Stimulated activated CD4-positive, alpha-beta T cell treated with anti-CD3 and anti-CD28 coated beads, Interleukin-4, amount 100 ng/mL, for 48 hours (primary cell): ENCODE data around the gene PHF1.
"Not testable (repeated sequence)": the region's sequence is repeated elsewhere in the genome, so short reads cannot be mapped to it uniquely, and the experiment has no call there.

Experiments used
- DNase-seq, 2 donors: peaks; one replicate each; pipeline ENCODE4 v3.0.0-alpha.2; 2020; ENCODE audit warnings: low read depth in 2 of 2

PHF1 gene

DNA sequence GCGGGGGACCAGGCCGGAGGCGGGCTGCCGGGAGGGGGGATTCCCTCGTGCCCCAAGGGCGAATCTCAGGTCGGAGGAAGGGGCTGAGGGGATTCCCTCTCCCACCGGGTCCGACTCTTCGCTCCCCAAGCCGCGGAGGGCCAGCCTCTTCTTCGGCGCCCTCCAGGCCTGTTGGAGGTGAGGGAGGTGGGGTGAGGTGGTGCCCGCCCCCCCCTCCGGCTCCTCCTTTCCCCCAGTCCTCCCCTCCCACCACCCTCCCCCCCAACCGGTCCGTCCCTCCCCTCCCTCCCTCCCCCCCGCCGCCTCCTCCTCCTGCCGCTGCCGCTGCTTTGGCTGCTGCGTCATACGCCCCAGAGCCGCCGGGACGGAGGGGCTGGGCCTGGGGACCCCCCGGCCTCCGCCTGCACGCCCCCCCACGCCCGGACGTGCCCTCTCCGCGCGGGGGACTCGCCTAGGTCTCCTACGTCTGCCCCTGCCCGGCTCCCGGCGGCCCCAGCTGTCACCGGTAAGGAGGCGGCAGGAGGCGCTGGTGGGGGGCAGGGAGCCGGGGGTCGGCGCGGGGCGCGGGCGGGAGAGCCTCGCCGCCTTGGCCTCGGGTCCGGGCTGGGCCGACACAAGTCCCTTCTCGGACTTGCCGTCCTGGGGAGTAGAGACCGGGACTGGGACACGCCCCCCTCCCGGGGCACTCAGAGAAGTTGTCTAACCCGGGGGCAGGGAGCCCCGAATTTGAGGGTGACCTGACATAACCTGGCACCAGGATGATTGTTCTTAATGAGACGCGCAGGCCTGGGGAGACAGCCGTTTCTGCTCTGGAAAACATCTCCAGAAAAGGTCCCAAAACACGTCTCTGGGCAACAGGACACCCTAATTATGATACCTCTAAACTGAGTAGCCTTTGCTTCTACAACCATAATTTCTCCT lies at the start of gene PHF1:
Gene PHF1 (plus strand): TSS at position 304 of the 921 bp plus-strand sequence. CDS start 1,250 bp downstream, outside the sequence.
- DNase-seq: no peak

DNA sequence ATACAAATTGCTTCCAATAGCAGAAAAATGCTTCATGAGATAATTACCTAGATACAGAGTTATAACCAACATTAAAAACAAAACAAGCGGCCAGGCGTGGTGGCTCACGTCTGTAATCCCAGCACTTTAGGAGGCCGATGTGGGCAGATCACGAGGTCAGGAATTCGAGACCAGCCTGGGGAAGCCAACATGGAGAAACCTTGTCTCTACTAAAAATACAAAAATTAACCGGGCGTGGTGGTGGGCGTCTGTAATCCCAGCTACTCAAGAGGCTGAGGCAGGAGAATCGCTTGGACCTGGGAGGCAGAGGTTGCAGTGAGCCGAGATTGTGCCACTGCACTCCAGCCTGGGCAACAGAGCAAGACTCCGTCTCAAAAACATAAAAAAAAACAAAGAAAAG lies 47.3 kb upstream of the PHF1 start:
- DNase-seq: not testable (repeated sequence)

DNA sequence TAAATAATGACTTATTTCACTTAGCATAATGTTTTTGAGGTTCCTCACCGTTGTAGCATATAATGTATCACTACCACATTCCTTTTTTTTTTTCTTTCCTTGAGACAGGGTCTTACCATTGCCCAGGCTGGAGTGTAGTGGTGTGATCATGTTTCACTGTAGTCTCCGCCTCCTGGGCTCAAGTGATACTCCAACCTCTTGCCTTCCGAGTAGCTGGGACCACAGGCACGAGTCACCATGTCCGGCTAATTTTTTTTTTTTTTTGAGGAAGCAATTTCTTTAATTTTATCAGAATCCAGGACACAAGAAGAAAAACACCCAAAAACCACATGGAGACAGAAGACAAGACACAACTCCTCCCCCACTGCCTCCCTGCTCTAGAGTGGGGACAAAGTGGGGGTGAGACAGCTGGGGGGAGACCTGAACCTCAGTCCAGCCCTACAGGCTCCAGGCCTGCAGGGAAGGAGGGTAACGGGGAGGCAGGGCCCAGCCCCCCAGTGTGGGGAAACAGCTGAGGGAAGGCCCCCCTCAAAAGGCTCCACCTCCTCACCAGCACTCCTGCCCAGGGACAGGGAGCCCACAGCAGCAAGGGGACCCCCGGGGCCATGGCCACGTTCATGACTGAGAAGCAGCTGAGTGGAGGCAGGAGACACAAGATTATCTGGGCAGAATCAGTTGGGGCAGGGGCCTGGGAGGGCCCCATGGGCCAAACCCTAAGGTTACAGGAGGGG lies 46.2 kb upstream of the PHF1 start:
- DNase-seq: not testable (repeated sequence)

DNA sequence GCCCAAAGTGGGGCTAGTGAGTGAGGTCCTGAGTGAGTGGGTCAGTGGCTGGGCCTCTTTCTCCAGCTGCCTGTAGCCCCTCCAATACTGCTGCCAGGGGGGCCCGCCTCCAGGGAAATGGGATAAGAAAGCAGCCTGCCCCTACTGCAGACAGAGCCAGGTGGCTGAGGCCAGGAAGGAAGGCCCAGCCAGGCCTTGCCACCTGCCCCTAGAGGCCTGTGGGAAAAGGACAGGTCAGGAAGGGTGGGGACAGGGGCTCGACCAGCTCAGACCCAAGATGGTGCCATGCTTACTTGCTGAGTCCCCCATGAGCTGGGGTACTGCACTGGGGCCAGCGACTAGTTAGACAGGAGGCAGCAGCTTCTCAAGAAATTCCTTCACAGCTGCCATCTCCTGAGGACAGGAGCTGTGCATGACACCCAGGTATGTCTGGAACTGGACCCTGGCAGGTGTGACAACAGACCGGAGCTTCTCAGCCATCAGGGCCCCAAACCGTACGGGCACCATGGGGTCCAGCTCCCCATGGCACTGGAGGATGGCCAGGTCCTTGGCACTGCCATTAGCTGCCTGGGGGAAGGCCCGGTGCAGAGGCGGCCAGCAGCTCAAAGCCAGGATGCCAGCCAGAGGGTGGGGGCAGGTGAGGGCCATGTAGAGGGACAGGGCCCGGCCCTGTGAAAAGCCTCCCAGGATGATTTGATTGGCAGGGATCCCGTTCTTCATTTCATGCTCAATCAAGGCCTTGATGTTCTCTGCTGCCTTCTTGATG lies 45.4 kb upstream of the PHF1 start:
- not testable (repeated sequence) for DNase-seq

DNA sequence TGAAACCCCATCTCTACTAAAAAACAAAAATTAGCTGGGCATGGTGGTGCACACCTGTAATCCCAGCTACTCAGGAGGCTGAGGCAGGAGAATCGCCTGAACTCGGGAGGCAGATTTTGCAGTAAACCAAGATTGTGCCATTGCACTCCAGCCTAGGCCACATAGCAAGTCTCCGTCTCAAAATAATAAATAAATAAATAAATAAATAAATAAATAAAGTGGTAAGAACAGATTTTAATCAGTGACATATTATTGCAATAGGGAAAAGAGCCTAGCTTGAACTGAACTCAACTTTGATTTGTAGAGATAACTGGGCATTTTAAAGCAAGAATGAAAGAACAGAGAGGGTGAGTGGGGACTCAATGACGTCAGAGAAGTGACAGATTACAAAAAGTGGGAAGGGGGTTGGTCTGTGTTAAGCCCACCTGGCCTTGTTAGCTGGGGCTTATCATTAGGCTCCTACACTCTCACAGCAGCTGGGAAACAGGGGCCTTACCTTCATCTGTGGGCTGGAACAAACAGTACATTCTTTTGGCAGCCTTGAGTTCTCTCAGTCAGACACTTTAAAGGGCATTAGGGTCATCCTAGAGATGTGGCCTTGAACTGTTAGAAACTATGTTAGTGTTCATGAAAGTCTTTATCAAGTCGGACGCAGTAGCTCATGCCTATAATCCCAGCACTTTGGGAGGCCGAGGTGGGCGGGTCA lies 43.7 kb upstream of the PHF1 start:
- no peak for DNase-seq

DNA sequence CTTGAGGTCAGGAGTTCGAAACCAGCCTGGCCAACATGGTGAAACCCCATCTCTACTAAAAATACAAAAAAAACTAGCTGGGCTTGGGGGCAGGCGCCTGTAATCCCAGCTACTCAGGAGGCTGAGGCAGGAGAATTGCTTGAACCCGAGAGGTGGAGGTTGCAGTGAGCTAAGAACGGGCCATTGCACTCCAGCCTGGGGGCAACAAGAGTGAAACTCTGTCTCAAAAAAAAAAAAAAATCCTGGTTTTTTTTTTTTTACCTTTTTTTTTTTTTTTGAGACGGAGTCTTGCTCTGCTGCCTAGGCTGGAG lies 43.1 kb upstream of the PHF1 start:
- DNase-seq: not testable (repeated sequence)

DNA sequence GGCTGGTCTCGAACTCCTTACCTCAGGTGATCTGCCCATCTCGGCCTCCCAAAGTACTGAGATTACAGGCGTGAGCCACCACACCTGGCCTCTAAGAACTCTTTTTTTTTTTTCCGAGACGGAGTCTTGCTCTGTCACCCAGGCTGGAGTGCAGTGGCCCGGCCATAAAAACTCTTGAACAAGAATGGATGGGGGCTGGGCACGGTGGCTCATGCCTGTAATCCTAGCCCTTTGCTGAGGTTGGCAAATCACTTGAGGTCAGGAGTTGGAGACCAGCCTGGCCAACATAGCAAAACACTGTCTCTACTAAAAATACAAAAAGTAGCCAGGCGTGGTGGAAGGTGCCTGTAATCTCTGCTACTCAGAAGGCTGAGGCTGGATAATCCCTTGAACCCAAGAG lies 38.9 kb upstream of the PHF1 start:
- not testable (repeated sequence) for DNase-seq

DNA sequence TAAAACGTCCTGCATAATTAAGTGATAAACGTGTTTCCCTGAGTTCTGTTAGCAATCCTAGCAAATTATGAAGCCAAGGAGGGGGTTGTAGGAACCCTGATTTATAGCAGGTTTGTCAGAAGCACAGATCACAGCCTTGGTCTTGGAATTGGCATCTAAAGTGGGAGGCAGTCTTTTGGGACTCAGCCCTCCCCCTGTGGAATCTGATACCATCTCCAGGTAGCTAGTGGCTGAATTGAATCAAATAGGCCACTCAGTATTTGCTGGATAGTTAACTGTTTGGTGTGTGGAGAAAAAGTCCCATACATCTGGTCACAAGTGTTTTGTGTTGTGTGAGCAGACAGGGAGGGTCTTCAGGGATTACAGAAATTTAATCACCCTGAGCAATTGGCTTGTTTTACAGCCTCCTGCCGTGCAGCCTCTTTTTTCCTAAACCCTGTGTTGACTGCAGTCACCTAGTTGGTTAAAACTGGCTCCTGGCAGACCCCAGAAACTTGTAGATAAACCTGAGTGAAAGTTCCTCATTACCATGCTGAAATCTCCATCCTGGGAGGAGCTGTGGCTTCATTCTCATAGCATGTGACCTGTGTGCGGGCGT lies 38.2 kb upstream of the PHF1 start:
- no peak for DNase-seq

DNA sequence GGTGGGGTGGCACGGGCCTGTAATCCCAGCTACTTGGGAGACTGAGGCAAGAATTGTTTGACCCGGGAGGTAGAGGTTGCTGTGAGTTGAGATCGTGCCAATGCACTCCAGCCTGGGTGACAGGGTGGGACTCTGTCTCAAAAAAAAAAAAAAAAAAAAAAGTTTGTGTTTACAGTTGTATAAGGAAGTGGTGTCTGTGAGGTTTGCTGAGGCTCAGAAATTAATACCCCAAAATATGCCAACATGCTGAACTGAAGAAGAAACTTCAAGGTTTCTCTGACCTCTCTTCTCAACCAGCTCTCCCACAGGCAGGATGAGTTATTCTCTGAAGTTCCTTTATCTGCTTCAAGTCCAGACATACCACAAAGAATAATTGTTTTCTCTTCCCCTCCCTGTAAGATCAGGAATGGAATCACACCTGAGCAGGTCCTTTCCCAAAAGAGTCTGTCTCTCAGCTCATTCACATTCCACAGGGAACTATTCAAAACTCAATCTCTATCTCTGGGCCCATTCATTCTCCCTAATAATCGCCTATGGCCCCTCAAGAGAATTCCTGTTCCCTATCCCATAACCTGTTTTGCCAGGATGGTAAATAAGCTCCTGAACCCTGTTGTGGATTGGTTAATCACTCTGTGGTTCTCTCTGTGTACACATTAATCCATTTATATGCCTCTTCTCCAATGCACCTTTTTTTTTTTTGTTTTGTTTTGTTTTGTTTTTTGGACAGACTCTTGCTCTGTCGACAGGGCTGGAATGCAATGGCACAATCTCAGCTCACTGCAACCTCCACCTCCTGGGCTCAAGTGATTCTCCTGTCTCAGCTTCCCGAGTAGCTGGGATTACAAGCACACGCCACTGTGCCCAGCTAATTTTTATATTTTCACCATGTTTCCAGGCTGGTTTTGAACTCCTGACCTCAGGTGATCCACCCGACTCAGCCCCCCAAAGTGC lies 36.6 kb upstream of the PHF1 start:
- DNase-seq: no peak

DNA sequence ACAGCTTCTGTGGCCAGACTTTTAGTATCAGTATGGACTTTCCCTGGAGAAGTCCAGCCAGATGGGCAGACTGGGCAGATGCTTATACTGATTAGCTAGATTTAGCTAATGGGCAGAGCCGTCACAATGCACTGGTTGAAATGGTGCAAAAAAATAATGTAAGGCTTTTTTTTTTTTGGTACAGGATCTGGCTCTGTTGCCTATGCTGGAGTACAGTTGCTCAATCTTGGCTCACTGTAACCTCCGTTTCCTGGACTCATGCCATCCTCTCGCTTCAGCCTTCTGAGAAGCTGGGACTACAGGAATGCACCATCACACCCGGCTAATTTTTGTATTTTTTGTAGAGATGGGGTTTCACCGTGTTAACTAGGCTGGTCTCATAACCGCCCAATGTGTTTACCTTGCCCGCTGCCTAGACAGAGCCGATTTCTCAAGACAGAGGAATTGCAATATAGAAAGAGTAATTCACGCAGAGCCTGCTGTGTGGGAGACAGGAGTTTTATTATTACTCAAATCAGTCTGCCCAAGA lies 35.6 kb upstream of the PHF1 start:
- DNase-seq: no peak

DNA sequence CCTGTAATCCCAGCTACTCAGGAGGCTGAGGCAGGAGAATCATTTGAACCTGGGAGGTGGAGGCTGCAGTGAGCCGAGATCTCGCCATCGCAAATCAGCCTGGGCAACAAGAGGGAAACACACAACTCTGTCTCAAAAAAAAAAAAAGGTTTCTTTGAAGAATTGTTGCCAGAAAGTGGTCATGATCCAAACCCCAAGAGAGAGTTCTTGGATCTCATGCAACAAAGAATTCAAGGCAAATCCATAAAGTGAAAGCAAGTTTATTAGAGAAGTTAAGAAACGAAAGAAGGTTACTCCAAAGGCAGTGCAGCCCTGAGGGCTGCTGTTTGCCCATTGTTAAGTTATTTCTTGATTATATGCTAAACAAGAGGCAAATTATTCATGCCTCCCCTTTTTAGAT lies 33.6 kb upstream of the PHF1 start:
- DNase-seq: no peak

DNA sequence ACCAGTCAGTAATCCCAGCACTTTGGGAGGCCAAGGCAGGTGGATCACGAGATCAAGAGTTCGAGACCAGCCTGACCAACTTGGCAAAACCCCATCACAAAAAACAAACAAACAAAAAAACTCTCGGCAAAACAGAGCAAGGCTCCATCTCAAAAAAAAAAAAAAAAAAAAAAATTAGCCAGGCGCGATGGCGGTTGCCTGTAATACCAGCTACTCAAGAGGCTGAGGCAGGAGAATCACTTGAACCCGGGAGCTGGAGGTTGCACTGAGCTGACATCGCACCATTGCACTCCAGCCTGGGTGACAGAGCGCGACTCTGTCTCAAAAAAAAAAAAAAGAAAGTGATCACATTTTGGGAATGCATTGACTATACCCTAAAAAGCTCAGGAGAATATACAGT lies 31.6 kb upstream of the PHF1 start:
- DNase-seq: not testable (repeated sequence)

DNA sequence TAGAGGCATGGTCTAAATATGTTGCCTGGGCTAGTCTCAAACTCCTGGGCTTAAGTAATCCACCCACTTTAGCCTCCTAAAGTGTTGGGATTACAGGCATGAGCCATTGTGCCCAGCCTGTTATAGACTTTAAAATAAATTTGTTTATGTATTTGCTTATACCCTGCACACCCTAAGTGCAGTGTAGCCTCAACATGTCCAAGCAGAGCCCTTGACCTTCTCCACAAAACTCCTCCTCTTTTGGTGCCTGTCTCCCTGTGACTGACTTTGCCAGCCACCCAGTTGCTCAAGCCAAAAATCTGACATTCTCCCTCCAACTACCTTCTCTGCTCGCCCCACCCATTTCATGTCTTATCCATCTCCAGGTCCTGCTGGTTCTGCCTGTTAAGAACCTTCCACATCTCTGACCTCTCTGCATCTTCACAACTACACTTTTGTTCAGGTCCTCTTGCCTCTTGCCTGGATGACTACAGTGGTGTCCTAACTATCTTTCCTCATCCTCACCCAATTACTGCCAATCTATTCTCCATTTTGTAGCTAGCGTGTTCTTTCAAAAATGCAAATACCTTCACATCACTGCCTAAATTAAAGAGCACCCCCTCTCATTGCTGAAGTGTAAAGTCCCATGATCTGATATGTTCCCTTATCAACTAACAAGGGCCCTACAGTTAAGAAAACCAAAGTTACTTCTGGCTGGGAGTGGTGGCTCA lies 30.4 kb upstream of the PHF1 start:
- DNase-seq: no peak

DNA sequence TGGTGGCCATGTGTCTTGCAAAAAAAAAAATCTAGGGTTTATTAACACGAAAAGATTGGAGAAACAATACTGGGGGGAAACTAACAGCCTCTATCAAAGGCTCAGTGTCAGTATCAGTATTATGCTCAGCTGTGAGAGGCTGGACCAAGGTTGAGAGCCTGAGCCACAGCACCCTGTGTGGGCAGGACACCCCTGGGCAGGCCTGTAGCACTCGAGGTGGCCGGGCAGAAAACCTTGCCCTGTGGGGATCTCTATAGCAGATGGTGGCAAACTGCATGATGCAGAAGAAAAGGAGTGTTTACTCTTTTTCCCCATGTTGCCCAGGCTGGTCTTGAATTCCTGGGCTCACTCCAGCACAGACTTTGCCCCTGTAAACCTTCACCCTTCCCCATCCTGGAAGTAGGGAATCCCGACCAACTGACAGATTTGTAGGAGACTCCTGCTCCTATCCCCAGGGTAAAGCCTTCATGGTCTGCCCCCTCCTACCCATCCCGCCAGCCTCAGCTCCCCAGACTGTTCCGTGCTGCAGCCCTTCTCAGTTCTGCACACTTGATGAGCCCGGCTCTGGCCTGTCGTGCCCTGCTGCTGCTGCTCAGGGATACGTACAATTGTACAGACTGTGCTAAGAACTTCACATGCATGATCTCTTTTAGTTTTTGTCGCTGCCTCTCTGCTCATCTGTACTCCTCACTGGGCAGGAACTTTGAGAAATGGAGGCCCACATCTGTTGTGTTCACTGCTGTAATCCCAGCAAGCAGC lies 27.2 kb upstream of the PHF1 start:
- DNase-seq: no peak

DNA sequence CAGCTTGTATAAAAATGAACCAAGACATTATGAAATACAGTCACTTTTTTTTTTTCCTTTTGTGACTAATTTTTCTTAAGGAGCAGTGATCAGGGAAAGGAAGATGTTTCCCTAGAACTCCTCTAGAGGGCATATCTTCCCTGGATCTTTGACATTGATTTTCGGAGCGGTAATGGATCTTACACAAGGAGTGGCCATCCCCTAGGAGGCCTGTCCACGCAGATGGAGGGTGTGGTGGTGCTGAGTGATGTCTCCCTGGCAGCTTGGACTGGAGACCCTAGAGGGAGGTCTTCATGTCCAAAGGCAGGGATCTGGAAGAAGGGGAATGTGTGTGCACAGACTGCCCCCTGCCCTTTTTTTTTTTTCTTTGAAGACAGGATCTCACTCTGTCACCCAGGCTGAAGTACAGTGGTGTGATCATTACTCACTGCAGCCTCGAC lies 26.2 kb upstream of the PHF1 start:
- no peak for DNase-seq

DNA sequence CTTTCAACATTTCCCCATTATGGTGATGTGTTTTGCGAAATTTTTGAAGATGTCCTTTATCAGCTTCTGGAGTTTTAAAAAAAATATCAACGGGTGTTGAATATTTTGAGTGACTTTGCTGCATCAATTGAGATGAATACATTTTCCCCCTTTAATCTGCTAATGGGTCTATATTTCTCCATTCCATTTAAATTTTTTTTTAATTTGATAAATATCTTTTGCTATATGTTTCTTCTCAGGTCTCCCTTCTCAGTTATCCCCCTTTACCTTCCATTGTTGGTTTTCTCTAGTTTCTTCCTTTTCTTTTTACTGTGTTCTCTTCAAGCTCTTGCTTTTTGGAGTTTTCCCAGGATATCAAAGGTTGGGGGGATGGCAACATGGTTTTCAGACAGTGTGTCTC lies 20.6 kb upstream of the PHF1 start:
- no peak for DNase-seq

DNA sequence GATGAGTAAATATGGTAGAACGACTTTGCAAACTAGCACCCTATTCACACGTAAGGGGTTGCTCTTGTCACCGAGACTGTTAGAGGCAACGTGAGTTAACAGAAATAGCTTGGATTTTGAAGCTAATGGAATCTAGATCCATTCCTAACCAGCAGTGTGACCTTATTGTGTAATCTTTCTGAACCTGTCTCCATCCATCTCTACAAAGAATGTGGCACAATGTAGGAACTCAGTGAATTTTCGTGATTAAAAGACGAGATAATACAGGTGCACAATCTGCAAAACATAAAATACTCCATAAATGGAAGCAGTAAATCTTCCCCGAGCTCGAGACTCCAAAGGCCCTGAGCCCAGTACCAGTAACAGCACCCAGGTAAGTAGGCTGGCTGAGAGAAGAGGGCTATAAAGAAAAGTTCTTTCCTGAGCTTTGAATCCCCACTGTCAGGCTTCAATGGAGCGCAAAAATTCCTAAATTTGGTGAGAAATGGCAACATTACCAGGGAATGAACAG lies 20.0 kb upstream of the PHF1 start:
- no peak for DNase-seq

DNA sequence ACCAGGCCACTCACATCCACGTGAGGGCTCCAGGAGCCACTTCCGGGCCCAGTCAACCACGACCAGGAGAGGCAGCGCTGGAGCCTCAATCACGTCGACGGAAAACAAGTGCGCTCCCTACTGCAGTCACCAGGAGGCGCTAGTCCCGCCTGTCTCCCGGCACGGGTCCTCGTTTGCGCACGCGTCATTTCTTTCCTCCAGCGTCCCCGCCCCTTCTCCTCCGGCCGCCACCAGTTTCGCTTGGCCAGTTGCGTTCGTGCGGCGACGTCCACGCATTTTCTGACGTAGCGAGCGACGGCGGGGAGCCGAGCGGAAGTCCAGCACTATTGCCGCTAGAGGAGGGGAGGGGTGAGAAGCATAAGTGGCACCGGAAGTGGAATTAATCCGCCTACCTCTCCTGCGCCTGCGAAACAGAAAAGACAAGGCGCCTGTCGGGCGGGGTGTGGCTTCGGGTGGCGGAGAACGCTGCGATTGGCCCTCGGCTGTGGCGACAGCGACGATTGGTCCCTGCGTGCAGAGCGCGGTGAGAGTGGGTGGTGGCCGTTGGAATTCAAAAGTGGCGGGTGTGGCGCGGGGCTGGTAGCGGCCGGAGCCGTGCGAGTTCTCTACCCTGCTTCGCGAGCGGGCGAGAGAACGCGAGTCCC lies 19.4 kb upstream of the PHF1 start, which contains the start of gene KIFC1:
Gene KIFC1 (plus strand): TSS at position 546 of the 644 bp plus-strand sequence. CDS start 163 bp downstream, outside the sequence.
- DNase-seq: peak; percentile 98 to 99
